Measurements from ENCODE around the gene TTC21B. TPM values are rescaled to one million over a fixed set of nuclear protein-coding genes. Genes with fewer than 3 reads are reported as not detected.

TTC21B gene
- total RNA-seq, 1 experiment from 2014 or later = 83.0 TPM

- Histone ChIP-seq H3K36me3 (ENCODE audit: insufficient read depth, low read length, poor library complexity, severe bottlenecking) (peaks cover 79% of the 10 kb centered on the region), H3K27me3 (replicated peaks; ENCODE audit: insufficient read depth, low read depth, low read length, poor library complexity) (no peaks in the 10 kb centered on the region), H3K4me1 (ENCODE audit: insufficient read depth, low read length, poor library complexity, severe bottlenecking) (peaks cover 7% of the 10 kb centered on the region), H3K9me3 (ENCODE audit: low read depth, low read length, poor library complexity, severe bottlenecking) (no peaks in the 10 kb centered on the region), H3K27ac (ENCODE audit: low read depth, low read length, poor library complexity, severe bottlenecking) (no peak overlapping the region), H3K4me3 (ENCODE audit: low read depth, low read length, poor library complexity, severe bottlenecking) (no peak overlapping the region)
- no TSS peak for BruUV-seq (replicated peaks)
- POLR2A ChIA-PET (ENCODE audit: low non-redundant PET) = no interaction called here
- TF ChIP-seq, protein P1, sequence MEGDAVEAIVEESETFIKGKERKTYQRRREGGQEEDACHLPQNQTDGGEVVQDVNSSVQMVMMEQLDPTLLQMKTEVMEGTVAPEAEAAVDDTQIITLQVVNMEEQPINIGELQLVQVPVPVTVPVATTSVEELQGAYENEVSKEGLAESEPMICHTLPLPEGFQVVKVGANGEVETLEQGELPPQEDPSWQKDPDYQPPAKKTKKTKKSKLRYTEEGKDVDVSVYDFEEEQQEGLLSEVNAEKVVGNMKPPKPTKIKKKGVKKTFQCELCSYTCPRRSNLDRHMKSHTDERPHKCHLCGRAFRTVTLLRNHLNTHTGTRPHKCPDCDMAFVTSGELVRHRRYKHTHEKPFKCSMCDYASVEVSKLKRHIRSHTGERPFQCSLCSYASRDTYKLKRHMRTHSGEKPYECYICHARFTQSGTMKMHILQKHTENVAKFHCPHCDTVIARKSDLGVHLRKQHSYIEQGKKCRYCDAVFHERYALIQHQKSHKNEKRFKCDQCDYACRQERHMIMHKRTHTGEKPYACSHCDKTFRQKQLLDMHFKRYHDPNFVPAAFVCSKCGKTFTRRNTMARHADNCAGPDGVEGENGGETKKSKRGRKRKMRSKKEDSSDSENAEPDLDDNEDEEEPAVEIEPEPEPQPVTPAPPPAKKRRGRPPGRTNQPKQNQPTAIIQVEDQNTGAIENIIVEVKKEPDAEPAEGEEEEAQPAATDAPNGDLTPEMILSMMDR (conservative IDR thresholded peaks at IDR 0.05; ENCODE audit: low read depth, low read length) = no peak
- no peak for DNase-seq (ENCODE audit: low spot score)
- CTCF ChIA-PET = no interaction called here
- intact Hi-C loops (cut with micrococcal nuclease; ENCODE audit: unreplicated experiment) = no loop called here
These were observed 54.3 kb downstream of the TTC21B start for GRCh38 chr2:165899311-165899710.

GRCh38 chr2:165898381-165898780 is 55.2 kb downstream of the TTC21B start:
- no peaks in the 10 kb centered on the region for H3K9me3 ChIP-seq (ENCODE audit: low read depth, low read length, poor library complexity, severe bottlenecking)
- no peak overlapping the region for H3K4me3 ChIP-seq (ENCODE audit: low read depth, low read length, poor library complexity, severe bottlenecking)
- BruUV-seq (replicated peaks) = no TSS peak
- peaks cover 7% of the 10 kb centered on the region for H3K4me1 ChIP-seq (ENCODE audit: insufficient read depth, low read length, poor library complexity, severe bottlenecking)
- no peak for TF ChIP-seq EZH2 (IDR thresholded peaks at IDR 0.05; ENCODE audit: borderline replicate concordance, low read depth, low read length, poor library complexity, severe bottlenecking)
- TF ChIP-seq, protein P1 (conservative IDR thresholded peaks at IDR 0.05; ENCODE audit: low read depth, low read length) = no peak
- no peak for DNase-seq (ENCODE audit: low spot score)
- H3K36me3 ChIP-seq (ENCODE audit: insufficient read depth, low read length, poor library complexity, severe bottlenecking) = peaks cover 72% of the 10 kb centered on the region
- ChIA-PET CTCF (no interaction called here), POLR2A (ENCODE audit: low non-redundant PET) (no interaction called here)
- no peak overlapping the region for H3K27ac ChIP-seq (ENCODE audit: low read depth, low read length, poor library complexity, severe bottlenecking)
- intact Hi-C loops (cut with micrococcal nuclease; ENCODE audit: unreplicated experiment) = no loop called here
- no peaks in the 10 kb centered on the region for H3K27me3 ChIP-seq (replicated peaks; ENCODE audit: insufficient read depth, low read depth, low read length, poor library complexity)

- no peak overlapping the region for H3K4me3 ChIP-seq (ENCODE audit: low read depth, low read length, poor library complexity, severe bottlenecking)
- BruUV-seq (replicated peaks) = no TSS peak
- no peak overlapping the region for H3K27ac ChIP-seq (ENCODE audit: low read depth, low read length, poor library complexity, severe bottlenecking)
- no peak for DNase-seq (ENCODE audit: low spot score)
- TF ChIP-seq, protein P1 (conservative IDR thresholded peaks at IDR 0.05; ENCODE audit: low read depth, low read length) = no peak
- no peak for TF ChIP-seq EZH2 (IDR thresholded peaks at IDR 0.05; ENCODE audit: borderline replicate concordance, low read depth, low read length, poor library complexity, severe bottlenecking)
- H3K27me3 ChIP-seq (replicated peaks; ENCODE audit: insufficient read depth, low read depth, low read length, poor library complexity) = no peaks in the 10 kb centered on the region
- H3K9me3 ChIP-seq (ENCODE audit: low read depth, low read length, poor library complexity, severe bottlenecking) = no peaks in the 10 kb centered on the region
- intact Hi-C loops (cut with micrococcal nuclease; ENCODE audit: unreplicated experiment) = no loop called here
- peaks cover 7% of the 10 kb centered on the region for H3K4me1 ChIP-seq (ENCODE audit: insufficient read depth, low read length, poor library complexity, severe bottlenecking)
- ChIA-PET CTCF (no interaction called here), POLR2A (ENCODE audit: low non-redundant PET) (no interaction called here)
- peaks cover 67% of the 10 kb centered on the region for H3K36me3 ChIP-seq (ENCODE audit: insufficient read depth, low read length, poor library complexity, severe bottlenecking)
These were observed 55.9 kb downstream of the TTC21B start for GRCh38 chr2:165897726-165898125.
